PC-9 (cell line): ENCODE results near the gene DCAF7. TPM values are rescaled to one million over a fixed set of nuclear protein-coding genes. Genes with fewer than 3 reads are reported as not detected.

ENCODE experiments used
- BruUV-seq: library from RNA; stranded (reverse); fragments of 400-500 nt; replicated peaks from 2 replicates; lab custom pipeline; 2021; lab: Mats Ljungman, UMichigan
- CTCF ChIA-PET: fragments of 300-600 bp; sonication (Branson Sonifier 250); formaldehyde crosslinking; loops from one replicate; lab custom pipeline; 2022; ENCODE audit warnings: antibody characterized with exemption; lab: Charles Lee
- POLR2A ChIA-PET: fragments of 300-600 bp; sonication (Branson Sonifier 250); formaldehyde crosslinking; loops from one replicate; lab custom pipeline; 2022; ENCODE audit warnings: antibody characterized with exemption; ENCODE audit not compliant: unreplicated experiment; lab: Charles Lee
- DNase-seq, 2 experiments: peaks; one replicate each; pipeline versions ENCODE4 v3.0.0 to v3.0.0-alpha.2; 2015 to 2022; ENCODE audit warnings: mixed read lengths in 1 of 2
- H2AFZ ChIP-seq: fragments of 200-600 bp; sonication (generic); 2 replicates; pipeline ENCODE4 v1.8.1; 2017; ENCODE audit warnings: antibody characterized with exemption
- H3F3A ChIP-seq: fragments of 200-600 bp; sonication (generic); 2 replicates; pipeline ENCODE4 v1.8.1; 2017; ENCODE audit warnings: antibody characterized with exemption, mild to moderate bottlenecking, low read depth; ENCODE audit not compliant: insufficient read depth
- H3K27ac ChIP-seq: fragments of 200-600 bp; sonication (generic); 2 replicates; pipeline ENCODE4 v1.6.1; 2016; ENCODE audit warnings: mixed run types
- H3K27me3 ChIP-seq: fragments of 200-600 bp; sonication (generic); 2 replicates; pipeline ENCODE4 v1.6.1; 2016; ENCODE audit warnings: low read depth, mixed run types; ENCODE audit not compliant: insufficient read depth
- H3K36me3 ChIP-seq: fragments of 200-600 bp; sonication (generic); 2 replicates; pipeline ENCODE4 v1.6.1; 2016; ENCODE audit warnings: low read depth, mixed run types
- H3K4me1 ChIP-seq: fragments of 200-600 bp; sonication (generic); replicated peaks from 2 replicates; pipeline ENCODE4 v1.6.1; 2016; ENCODE audit warnings: mixed run types; ENCODE audit not compliant: insufficient read depth
- H3K4me2 ChIP-seq: fragments of 200-600 bp; sonication (generic); 2 replicates; pipeline ENCODE4 v1.6.1; 2017; ENCODE audit warnings: mixed run types
- H3K4me3 ChIP-seq: fragments of 200-600 bp; sonication (generic); 2 replicates; pipeline ENCODE4 v1.6.1; 2016; ENCODE audit warnings: mixed run types
- H3K79me2 ChIP-seq: fragments of 200-600 bp; sonication (generic); 2 replicates; pipeline ENCODE4 v1.6.1; 2017; ENCODE audit warnings: low read depth, mixed run types
- H3K9me2 ChIP-seq: fragments of 200-600 bp; sonication (generic); 2 replicates; pipeline ENCODE4 v1.8.1; 2017; ENCODE audit warnings: mild to moderate bottlenecking; ENCODE audit not compliant: insufficient read depth
- H3K9me3 ChIP-seq: fragments of 200-600 bp; sonication (generic); 2 replicates; pipeline ENCODE4 v1.8.1; 2016; ENCODE audit warnings: low read depth; ENCODE audit not compliant: insufficient read depth
- H4K20me1 ChIP-seq: fragments of 200-600 bp; sonication (generic); 2 replicates; pipeline ENCODE4 v1.8.1; 2017; ENCODE audit not compliant: insufficient read depth
- EZH2 ChIP-seq: fragments of 200-600 bp; sonication (generic); IDR thresholded peaks from 2 replicates; pipeline ENCODE4 v1.8.0; 2017; ENCODE audit warnings: antibody characterized with exemption, low read depth
- intact Hi-C: fragments of 100-400 bp; cut with micrococcal nuclease; formaldehyde crosslinking; loops from one replicate; pipeline ENCODE4 v1.10.0; 2022; ENCODE audit not compliant: unreplicated experiment
- total RNA-seq: library from RNA; stranded (reverse); gene quantifications from 2 replicates; pipeline ENCODE4 v1.2.3, GENCODE V29; 2021
- TF ChIP-seq, protein P1 (sequence below): fragments of 200-600 bp; sonication (generic); conservative IDR thresholded peaks from 2 replicates; pipeline ENCODE4 v1.6.1; 2017; ENCODE audit warnings: mixed run types, antibody characterized with exemption, mild to moderate bottlenecking, moderate library complexity

Gene DCAF7
- total RNA-seq, 1 experiment from 2014 or later: 78.9 TPM

DNA sequence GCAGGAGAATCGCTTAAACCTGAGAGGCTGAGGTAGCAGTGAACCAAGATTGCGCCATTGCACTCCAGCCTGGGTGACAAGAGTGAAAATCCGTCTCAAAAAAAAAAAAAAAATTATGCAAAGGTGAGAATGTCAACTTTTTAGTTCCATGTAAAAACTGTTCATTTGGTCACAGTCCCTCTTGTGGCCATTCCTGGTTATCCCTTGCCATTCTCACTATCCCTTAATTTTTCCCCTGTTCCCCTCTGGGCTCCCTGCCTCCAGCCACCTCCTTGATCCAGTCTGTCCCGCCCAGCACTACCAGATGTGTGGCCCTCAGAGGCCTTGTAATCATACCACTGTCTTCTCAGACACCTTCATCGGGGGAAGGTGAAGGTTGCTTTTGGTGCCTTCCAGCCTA is 23.4 kb downstream of the DCAF7 start:
- H3K27me3 ChIP-seq: no peaks in the 10 kb centered on the region
- peaks cover 79% of the 10 kb centered on the region for H4K20me1 ChIP-seq
- no TSS peak for BruUV-seq
- 0 out of 2 replicates have a peak, but pooled peaks cover 7% of the 10 kb centered on the region for H3K4me1 ChIP-seq
- H3K4me3 ChIP-seq: no peak overlapping the region
- peaks cover 6% of the 10 kb centered on the region; the same call in 1 of the 2 replicates for H3F3A ChIP-seq
- no peaks in the 10 kb centered on the region for H3K9me3 ChIP-seq
- H2AFZ ChIP-seq: no peak overlapping the region
- no peaks in the 10 kb centered on the region; the same call in 1 of the 2 replicates for H3K36me3 ChIP-seq
- peaks cover 58% of the 10 kb centered on the region for H3K79me2 ChIP-seq
- intact Hi-C loops: no loop called here
- no peaks in the 10 kb centered on the region for H3K9me2 ChIP-seq
- TF ChIP-seq EZH2: no peak
- TF ChIP-seq, protein P1, sequence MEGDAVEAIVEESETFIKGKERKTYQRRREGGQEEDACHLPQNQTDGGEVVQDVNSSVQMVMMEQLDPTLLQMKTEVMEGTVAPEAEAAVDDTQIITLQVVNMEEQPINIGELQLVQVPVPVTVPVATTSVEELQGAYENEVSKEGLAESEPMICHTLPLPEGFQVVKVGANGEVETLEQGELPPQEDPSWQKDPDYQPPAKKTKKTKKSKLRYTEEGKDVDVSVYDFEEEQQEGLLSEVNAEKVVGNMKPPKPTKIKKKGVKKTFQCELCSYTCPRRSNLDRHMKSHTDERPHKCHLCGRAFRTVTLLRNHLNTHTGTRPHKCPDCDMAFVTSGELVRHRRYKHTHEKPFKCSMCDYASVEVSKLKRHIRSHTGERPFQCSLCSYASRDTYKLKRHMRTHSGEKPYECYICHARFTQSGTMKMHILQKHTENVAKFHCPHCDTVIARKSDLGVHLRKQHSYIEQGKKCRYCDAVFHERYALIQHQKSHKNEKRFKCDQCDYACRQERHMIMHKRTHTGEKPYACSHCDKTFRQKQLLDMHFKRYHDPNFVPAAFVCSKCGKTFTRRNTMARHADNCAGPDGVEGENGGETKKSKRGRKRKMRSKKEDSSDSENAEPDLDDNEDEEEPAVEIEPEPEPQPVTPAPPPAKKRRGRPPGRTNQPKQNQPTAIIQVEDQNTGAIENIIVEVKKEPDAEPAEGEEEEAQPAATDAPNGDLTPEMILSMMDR: peak; percentile 50; the same call in 1 of the 2 replicates
- ChIA-PET POLR2A (no interaction called here), CTCF (no interaction called here)
- DNase-seq: no peak
- no peak overlapping the region for H3K4me2 ChIP-seq
- no peak overlapping the region for H3K27ac ChIP-seq

GRCh38 chr17:63578027-63578768 is 27.9 kb downstream of the DCAF7 start:
- CTCF ChIA-PET: no interaction called here
- no peak for DNase-seq
- Histone ChIP-seq H3K9me3 (no peaks in the 10 kb centered on the region), H4K20me1 (peaks cover 60% of the 10 kb centered on the region), H3K27me3 (no peaks in the 10 kb centered on the region), H2AFZ (no peak overlapping the region), H3K4me3 (no peak overlapping the region), H3K36me3 (peaks cover 8% of the 10 kb centered on the region), H3K9me2 (no peaks in the 10 kb centered on the region), H3K4me2 (no peak overlapping the region), H3F3A (no peaks in the 10 kb centered on the region), H3K79me2 (peaks cover 38% of the 10 kb centered on the region), H3K4me1 (no peaks in the 10 kb centered on the region), H3K27ac (no peak overlapping the region)
- no TSS peak for BruUV-seq
- intact Hi-C loops: no loop called here
- POLR2A ChIA-PET: no interaction called here
- TF ChIP-seq, protein P1: no peak
- no peak for TF ChIP-seq EZH2

DNA sequence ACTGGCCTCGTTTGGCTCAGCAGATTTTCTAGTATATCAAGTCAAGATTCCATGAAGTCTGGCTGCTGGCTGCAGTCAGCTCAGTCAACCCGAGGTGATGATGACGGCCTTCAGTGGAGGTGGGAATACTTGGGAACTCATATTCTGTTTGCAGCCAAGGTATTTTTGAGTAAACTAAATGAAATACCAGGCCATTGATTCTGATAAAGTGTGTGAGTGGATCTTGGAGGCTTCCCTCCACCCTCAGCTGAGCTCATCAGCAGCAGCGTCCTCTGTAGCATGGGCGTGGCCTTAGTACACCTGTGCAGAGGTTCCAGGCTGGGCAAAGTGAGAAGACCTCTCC is 28.5 kb downstream of the DCAF7 start:
- Histone ChIP-seq H3K4me3 (no peak overlapping the region), H3F3A (no peaks in the 10 kb centered on the region), H3K27ac (no peak overlapping the region), H3K36me3 (peaks cover 8% of the 10 kb centered on the region), H3K79me2 (peaks cover 32% of the 10 kb centered on the region), H3K27me3 (no peaks in the 10 kb centered on the region), H3K4me1 (no peaks in the 10 kb centered on the region), H4K20me1 (peaks cover 54% of the 10 kb centered on the region), H3K9me3 (no peaks in the 10 kb centered on the region), H3K9me2 (no peaks in the 10 kb centered on the region), H2AFZ (no peak overlapping the region), H3K4me2 (no peak overlapping the region)
- ChIA-PET CTCF (no interaction called here), POLR2A (no interaction called here)
- no TSS peak for BruUV-seq
- no peak for DNase-seq
- intact Hi-C loops: no loop called here
- TF ChIP-seq EZH2: no peak
- TF ChIP-seq, protein P1: no peak
